Measurements from ENCODE around the gene SH3BGRL3. TPM values are rescaled to one million over a fixed set of nuclear protein-coding genes. Genes with fewer than 3 reads are reported as not detected.
A peak's percentile ranks its signal among the peaks of the same experiment; 100 is the strongest.

SH3BGRL3 gene
- total RNA-seq, 4 donors from 2014 or later = 76.9 to 163 (median 106) TPM

- no peak for DNase-seq
- no peaks in the 10 kb centered on the region for H3K27me3 ChIP-seq
- H3K9me3 ChIP-seq = no peaks in the 10 kb centered on the region
- peak within 1 kb of the TSS; percentile 4 to 50 (median 22) for H3K4me3 ChIP-seq
- peak in 1 of 4 donors; percentile 37 for TF ChIP-seq POLR2A (IDR thresholded peaks at IDR 0.05)
- TF ChIP-seq CTCF (IDR thresholded peaks at IDR 0.05) = no peak
- intact Hi-C loops (cut with DNase I) = loop anchor here (10.0 kb wide), 1 partner anchor 153 kb away; the partner anchor contains the start of genes C1orf232 and ZNF593
- peaks cover 0 to 34% (median 8%) of the 10 kb centered on the region in 3 donors for H3K36me3 ChIP-seq
- peak within 1 kb of the TSS; percentile 33 to 58 (median 36) for H3K27ac ChIP-seq
- WGBS, 2 donors = 40 to 61% methylated on average over 6 to 7 of the region's 12 CpGs
- peaks cover 0 to 43% (median 10%) of the 10 kb centered on the region in 3 donors for H3K4me1 ChIP-seq
Observed at GRCh38 chr1:26317612-26318337, 37.9 kb downstream of the SH3BGRL3 start, which contains the start of gene CD52. Gene CD52, plus strand, starts transcription at chr1:26317958. Its CDS starts 60 bp downstream, at chr1:26318018.

- peaks cover 0 to 43% (median 10%) of the 10 kb centered on the region in 3 donors for H3K4me1 ChIP-seq
- intact Hi-C loops (cut with DNase I) = loop anchor here (10.0 kb wide), 1 partner anchor 154 kb away; the partner anchor contains the start of genes C1orf232 and ZNF593
- peaks cover 0 to 42% (median 8%) of the 10 kb centered on the region in 3 donors for H3K36me3 ChIP-seq
- 56 to 85% methylated on average over 4 to 8 of the region's 9 CpGs for WGBS, 2 donors
- H3K27me3 ChIP-seq = no peaks in the 10 kb centered on the region
- no peaks in the 10 kb centered on the region for H3K9me3 ChIP-seq
- peak overlapping the region; percentile 4 to 50 (median 22) for H3K4me3 ChIP-seq
- TF ChIP-seq POLR2A (IDR thresholded peaks at IDR 0.05) (peak in 1 of 4 donors; percentile 26), CTCF (IDR thresholded peaks at IDR 0.05) (no peak)
- peak overlapping the region; percentile 33 to 58 (median 36) for H3K27ac ChIP-seq
- DNase-seq = no peak
Observed at GRCh38 chr1:26318338-26319064, 38.6 kb downstream of the SH3BGRL3 start.

GRCh38 chr1:26320896-26321295, 41.0 kb downstream of the SH3BGRL3 start:
- H3K4me1 ChIP-seq = peaks cover 0 to 34% (median 10%) of the 10 kb centered on the region in 3 donors
- 20% methylated on average over 1 of the region's 2 CpGs; no CpG with 5 or more reads in 1 of the 2 donors for WGBS, 2 donors
- no peak for DNase-seq

GRCh38 chr1:26321315-26322041, 41.6 kb downstream of the SH3BGRL3 start:
- Histone ChIP-seq H3K4me1 (peaks cover 0 to 34% (median 10%) of the 10 kb centered on the region in 3 donors), H3K27me3 (peaks cover 0 to 4% (median 0%) of the 10 kb centered on the region in 4 donors), H3K4me3 (no peak overlapping the region), H3K9me3 (no peaks in the 10 kb centered on the region), H3K27ac (peak overlapping the region in 3 of 4 donors; percentile 0 to 21 (median 17)), H3K36me3 (peaks cover 0 to 69% (median 8%) of the 10 kb centered on the region in 3 donors)
- 12 to 15% methylated on average over 10 to 11 of the region's 16 CpGs for WGBS, 2 donors
- TF ChIP-seq CTCF (IDR thresholded peaks at IDR 0.05) (peak; percentile 80 to 97 (median 93)), POLR2A (IDR thresholded peaks at IDR 0.05) (no peak)
- intact Hi-C loops (cut with DNase I) = loop anchor here (5.0 kb wide), 1 partner anchor 39 kb away; the partner anchor contains the start of gene SH3BGRL3
- peak; percentile 68 for DNase-seq

More at GRCh38 chr1:26320896-26321295, 41.0 kb downstream of the SH3BGRL3 start:
- Histone ChIP-seq H3K4me3 (no peak overlapping the region), H3K36me3 (peaks cover 0 to 66% (median 8%) of the 10 kb centered on the region in 3 donors), H3K27ac (peak overlapping the region in 1 of 4 donors; percentile 17), H3K27me3 (peaks cover 0 to 4% (median 0%) of the 10 kb centered on the region in 4 donors), H3K9me3 (no peaks in the 10 kb centered on the region)
- intact Hi-C loops (cut with DNase I) = loop anchor here (5.0 kb wide), 1 partner anchor 39 kb away; the partner anchor contains the start of gene SH3BGRL3
- no peak for TF ChIP-seq CTCF (IDR thresholded peaks at IDR 0.05)
- no peak for TF ChIP-seq POLR2A (IDR thresholded peaks at IDR 0.05)

Measured in esophagus squamous epithelium (tissue), 5 donors.